Tongue (tissue), 2 donors: ENCODE measurements around the gene LOXL3. TPM values are rescaled to one million over a fixed set of nuclear protein-coding genes. Genes with fewer than 3 reads are reported as not detected.
A peak's percentile ranks its signal among the peaks of the same experiment; 100 is the strongest.

Experiments
- DNase-seq: peaks from one replicate; pipeline ENCODE4 v3.0.0-alpha.2; 2015
- total RNA-seq: library from RNA; depleted of rRNA; stranded (reverse); fragments of >200 nt; gene quantifications from one replicate; pipeline ENCODE4 v1.2.3, GENCODE V29; 2014

The LOXL3 gene
- total RNA-seq, 1 donor from 2014 or later: 11.2 TPM

GRCh38 chr2:74550231-74550630, 3.5 kb downstream of the LOXL3 start:
- no peak for DNase-seq

GRCh38 chr2:74548900-74549826, 4.6 kb downstream of the LOXL3 start:
- DNase-seq: peak; percentile 71

- DNase-seq: no peak
Observed at GRCh38 chr2:74548285-74548899, 5.3 kb downstream of the LOXL3 start.

- DNase-seq: no peak
Observed at GRCh38 chr2:74546004-74546403, 7.7 kb downstream of the LOXL3 start.

GRCh38 chr2:74544634-74545033, 9.1 kb downstream of the LOXL3 start:
- DNase-seq: no peak

- no peak for DNase-seq
Observed at GRCh38 chr2:74542978-74543377, 10.8 kb downstream of the LOXL3 start.

GRCh38 chr2:74540291-74540690, 13.5 kb downstream of the LOXL3 start:
- DNase-seq: no peak

- no peak for DNase-seq
Observed at GRCh38 chr2:74538881-74539339, 14.8 kb downstream of the LOXL3 start.

- no peak for DNase-seq
Observed at GRCh38 chr2:74537140-74537539, 16.6 kb downstream of the LOXL3 start.

- DNase-seq: no peak
Observed at GRCh38 chr2:74536166-74536950, 17.4 kb downstream of the LOXL3 start.

- no peak for DNase-seq
Observed at GRCh38 chr2:74535440-74535965, 18.2 kb downstream of the LOXL3 start.

- DNase-seq: no peak
Observed at GRCh38 chr2:74534411-74534810, 19.3 kb downstream of the LOXL3 start.

- no peak for DNase-seq
Observed at GRCh38 chr2:74533464-74533863, 20.3 kb downstream of the LOXL3 start.

GRCh38 chr2:74532222-74532621, 21.5 kb downstream of the LOXL3 start:
- peak; percentile 57 for DNase-seq

- no peak for DNase-seq
Observed at GRCh38 chr2:74531666-74532065, 22.1 kb downstream of the LOXL3 start.

GRCh38 chr2:74530239-74531187, 23.2 kb downstream of the LOXL3 start:
- peak; percentile 44 for DNase-seq

- DNase-seq: peak; percentile 99
Observed at GRCh38 chr2:74529357-74530238, 24.1 kb downstream of the LOXL3 start, which contains the start of the genes AUP1 and HTRA2. AUP1 (minus strand) TSS chr2:74529706; CDS start chr2:74529629, 77 bp downstream. HTRA2 (plus strand) TSS chr2:74529933; CDS start chr2:74530007, 74 bp downstream.

- no peak for DNase-seq
Observed at GRCh38 chr2:74528600-74529356, 25.0 kb downstream of the LOXL3 start.

- DNase-seq: no peak
Observed at GRCh38 chr2:74527741-74528140, 26.0 kb downstream of the LOXL3 start.
